HepG2 (cell line): ENCODE results near the gene TUBGCP3. TPM values are rescaled to one million over a fixed set of nuclear protein-coding genes. Genes with fewer than 3 reads are reported as not detected.

Source experiments
- ATAC-seq: fragments of 200-7000 bp; cut with Tn5 transposase; 3 replicates; pipeline ENCODE4 v1.9.1; 2020; ENCODE audit warnings: mild to moderate bottlenecking, moderate library complexity
- BruUV-seq: library from RNA; stranded (reverse); fragments of 400-500 nt; replicated peaks from 2 replicates; lab custom pipeline; 2021; lab: Mats Ljungman, UMichigan
- CTCF ChIA-PET: fragments of 300-600 bp; formaldehyde crosslinking; extraction: SDS; loops from one replicate; lab custom pipeline; 2021; ENCODE audit warnings: low total read pairs, inconsistent platforms, low intra/inter-chr PET ratio; lab: Yijun Ruan, JAX
- POLR2A ChIA-PET: fragments of 350-600 bp; sonication (Branson Sonifier 250); formaldehyde crosslinking; loops from one replicate; lab custom pipeline; 2020; ENCODE audit warnings: antibody characterized with exemption, inconsistent platforms; lab: Yijun Ruan, JAX
- DNase-seq: peaks from one replicate; pipeline ENCODE4 v3.0.0-alpha.2; 2015; ENCODE audit warnings: low spot score
- FAIRE-seq: peaks from 3 replicates; lab custom pipeline; 2011; peaks lifted over from hg19 to GRCh38; lab: Jason Lieb, UNC
- H2AFZ ChIP-seq: one replicate; pipeline ENCODE4 v1.6.1; 2011; ENCODE audit warnings: low read length, inconsistent platforms
- H3K27ac ChIP-seq: fragments of 300-600 bp; 3 replicates; pipeline ENCODE4 v1.8.0; 2011; ENCODE audit warnings: mixed run types, mild to moderate bottlenecking, mixed read lengths, low read length, inconsistent platforms; ENCODE audit not compliant: insufficient read depth; ENCODE audit errors: extremely low read length
- H3K27me3 ChIP-seq, 2 experiments: fragments of 200-600 bp in 1 of 2; 2 replicates in 1 of 2; 3 replicates in 1 of 2; pipeline versions ENCODE4 v1.6.0 to v1.8.0; 2011; ENCODE audit warnings: low read length in 2 of 2, mild to moderate bottlenecking in 2 of 2, moderate library complexity in 2 of 2, inconsistent platforms in 1 of 2; ENCODE audit not compliant: insufficient read depth in 2 of 2, control insufficient read depth in 1 of 2
- H3K36me3 ChIP-seq, 2 experiments: fragments of 200-600 bp in 1 of 2; replicated peaks in 1 of 2; 2 replicates in 1 of 2; 3 replicates in 1 of 2; pipeline versions ENCODE4 v1.5.1 to v1.8.0; 2011; ENCODE audit warnings: low read length in 2 of 2, inconsistent platforms in 1 of 2; ENCODE audit not compliant: insufficient read depth in 2 of 2, control insufficient read depth in 1 of 2
- H3K4me1 ChIP-seq: 2 replicates; pipeline ENCODE4 v1.5.1; 2012; ENCODE audit warnings: low read length, inconsistent platforms; ENCODE audit not compliant: insufficient read depth
- H3K4me2 ChIP-seq: 2 replicates; pipeline ENCODE4 v1.6.0; 2011; ENCODE audit warnings: low read depth, low read length, inconsistent platforms
- H3K4me3 ChIP-seq, 3 experiments: fragments of 200-600 bp in 1 of 3; sonication (generic), shearing (Covaris generic) in 1 of 3; replicated peaks in 1 of 3; 2 replicates each; pipeline ENCODE4 v1.5.1; 2011 to 2016; ENCODE audit warnings: low read length in 3 of 3, inconsistent platforms in 2 of 3, low read depth in 2 of 3, mild to moderate bottlenecking in 2 of 3, control low read depth in 1 of 3, mixed read lengths in 1 of 3; ENCODE audit not compliant: insufficient read depth in 1 of 3
- H3K79me2 ChIP-seq: one replicate; pipeline ENCODE4 v1.6.1; 2011; ENCODE audit warnings: low read length, inconsistent platforms; ENCODE audit not compliant: insufficient read depth
- H3K9ac ChIP-seq: 2 replicates; pipeline ENCODE4 v1.6.0; 2011; ENCODE audit warnings: mild to moderate bottlenecking, low read depth, low read length, inconsistent platforms; ENCODE audit not compliant: insufficient read depth
- H3K9me3 ChIP-seq: 2 replicates; pipeline ENCODE4 v1.5.1; 2012; ENCODE audit warnings: mild to moderate bottlenecking, low read length
- H4K20me1 ChIP-seq: 2 replicates; pipeline ENCODE4 v1.6.0; 2011; ENCODE audit warnings: inconsistent platforms, mild to moderate bottlenecking, low read length, moderate library complexity; ENCODE audit not compliant: insufficient read depth
- ATAD3A ChIP-seq: sonication (generic); formaldehyde crosslinking; IDR thresholded peaks from 2 replicates; pipeline ENCODE4 v1.4.0; 2020; ENCODE audit warnings: missing genetic modification reagents
- BRD4 ChIP-seq: sonication (generic); formaldehyde crosslinking; IDR thresholded peaks from 2 replicates; pipeline ENCODE4 v1.4.0; 2020; ENCODE audit warnings: missing genetic modification reagents
- KDM5A ChIP-seq: fragments of 200-600 bp; sonication (generic); IDR thresholded peaks from 2 replicates; pipeline ENCODE4 v1.7.0; 2018; ENCODE audit warnings: antibody characterized with exemption, mild to moderate bottlenecking, low read length, borderline replicate concordance
- RBAK ChIP-seq: sonication (generic); formaldehyde crosslinking; IDR thresholded peaks from 2 replicates; pipeline ENCODE4 v1.5.1; 2020; ENCODE audit warnings: mild to moderate bottlenecking, missing genetic modification reagents
- SAFB2 ChIP-seq: sonication (generic); formaldehyde crosslinking; IDR thresholded peaks from 2 replicates; pipeline ENCODE4 v1.5.1; 2020; ENCODE audit warnings: missing genetic modification reagents, low read depth, mild to moderate bottlenecking, borderline replicate concordance
- SRY ChIP-seq: sonication (generic); formaldehyde crosslinking; IDR thresholded peaks from 2 replicates; pipeline ENCODE4 v1.8.0; 2022; ENCODE audit warnings: mild to moderate bottlenecking, missing genetic modification reagents
- TFDP2 ChIP-seq: sonication (generic); formaldehyde crosslinking; IDR thresholded peaks from 2 replicates; pipeline ENCODE4 v1.4.0; 2020; ENCODE audit warnings: missing genetic modification reagents
- ZBTB42 ChIP-seq: sonication (generic); formaldehyde crosslinking; IDR thresholded peaks from 2 replicates; pipeline ENCODE4 v1.5.0; 2020; ENCODE audit warnings: mild to moderate bottlenecking, missing genetic modification reagents
- ZNF264 ChIP-seq: sonication (generic); formaldehyde crosslinking; IDR thresholded peaks from 2 replicates; pipeline ENCODE4 v1.4.0; 2020; ENCODE audit warnings: missing genetic modification reagents
- ZNF33A ChIP-seq: sonication (generic); formaldehyde crosslinking; IDR thresholded peaks from 2 replicates; pipeline ENCODE4 v1.5.1; 2020; ENCODE audit warnings: missing genetic modification reagents, mild to moderate bottlenecking, moderate library complexity, borderline replicate concordance
- ZNF605 ChIP-seq: sonication (generic); formaldehyde crosslinking; IDR thresholded peaks from 2 replicates; pipeline ENCODE4 v1.8.0; 2022; ENCODE audit warnings: mild to moderate bottlenecking, missing genetic modification reagents
- ZNF670 ChIP-seq: sonication (generic); formaldehyde crosslinking; IDR thresholded peaks from 2 replicates; pipeline ENCODE4 v1.8.0; 2022; ENCODE audit warnings: mild to moderate bottlenecking, missing genetic modification reagents, borderline replicate concordance
- ZNF878 ChIP-seq: sonication (generic); formaldehyde crosslinking; IDR thresholded peaks from 2 replicates; pipeline ENCODE4 v1.8.1; 2023; ENCODE audit warnings: mild to moderate bottlenecking, missing genetic modification reagents, moderate library complexity
- ZSCAN22 ChIP-seq: sonication (generic); formaldehyde crosslinking; IDR thresholded peaks from 2 replicates; pipeline ENCODE4 v1.4.0; 2020; ENCODE audit warnings: mild to moderate bottlenecking, missing genetic modification reagents
- WGBS: methylation state at CpG from one replicate; pipeline ENCODE4 v1.1.6; 2017; ENCODE audit warnings: low lambda C conversion rate; 5-methylcytosine and 5-hydroxymethylcytosine counted together
- in situ Hi-C: cut with HindIII; loops from 2 replicates; pipeline ENCODE4 v1.10.0; 2017; ENCODE audit warnings: low pct_unique_long_range_greater_than_20kb; ENCODE audit not compliant: extremely low pct_ligation_motif_present
- intact Hi-C: fragments of 100-400 bp; cut with micrococcal nuclease; formaldehyde crosslinking; loops from one replicate; pipeline ENCODE4 v1.10.0; 2022; ENCODE audit not compliant: unreplicated experiment
- polyA plus RNA-seq, 8 experiments: library from polyadenylated mRNA; depleted of rRNA in 3 of 8; stranded (reverse) in 7 of 8; unstranded in 1 of 8; fragments of >200 nt; fragmentation: Illumina TruSeq in 4 of 8; extraction: Trizol in 4 of 8; gene quantifications; 2 replicates each; pipeline versions ENCODE4 v1.2.1 to v1.2.3, GENCODE V29; 2011 to 2016; ENCODE audit warnings: low read depth in 4 of 8, missing spikeins in 1 of 8, mixed read lengths in 1 of 8; ENCODE audit not compliant: insufficient read depth in 1 of 8
- total RNA-seq, 5 experiments: library from RNA; depleted of rRNA; stranded (reverse); fragments of >200 nt; fragmentation: Illumina TruSeq; extraction: Trizol; gene quantifications; 2 replicates each; pipeline ENCODE4 v1.2.3, GENCODE V29; 2016; ENCODE audit warnings: low read depth in 1 of 5
- TF ChIP-seq, protein P1 (sequence below): sonication (generic); formaldehyde crosslinking; IDR thresholded peaks from 2 replicates; pipeline ENCODE4 v1.5.0; 2020; ENCODE audit warnings: mild to moderate bottlenecking, missing genetic modification reagents

The TUBGCP3 gene
- total and polyA plus RNA-seq, 2 of the 13 experiments (the other 11 are each of a cell fraction or from before 2014, with no cell fraction given), result 12.6 to 15.5 TPM

GRCh38 chr13:112446347-112446861, 141.5 kb downstream of the TUBGCP3 start (continued):
- TF ChIP-seq, protein P1, sequence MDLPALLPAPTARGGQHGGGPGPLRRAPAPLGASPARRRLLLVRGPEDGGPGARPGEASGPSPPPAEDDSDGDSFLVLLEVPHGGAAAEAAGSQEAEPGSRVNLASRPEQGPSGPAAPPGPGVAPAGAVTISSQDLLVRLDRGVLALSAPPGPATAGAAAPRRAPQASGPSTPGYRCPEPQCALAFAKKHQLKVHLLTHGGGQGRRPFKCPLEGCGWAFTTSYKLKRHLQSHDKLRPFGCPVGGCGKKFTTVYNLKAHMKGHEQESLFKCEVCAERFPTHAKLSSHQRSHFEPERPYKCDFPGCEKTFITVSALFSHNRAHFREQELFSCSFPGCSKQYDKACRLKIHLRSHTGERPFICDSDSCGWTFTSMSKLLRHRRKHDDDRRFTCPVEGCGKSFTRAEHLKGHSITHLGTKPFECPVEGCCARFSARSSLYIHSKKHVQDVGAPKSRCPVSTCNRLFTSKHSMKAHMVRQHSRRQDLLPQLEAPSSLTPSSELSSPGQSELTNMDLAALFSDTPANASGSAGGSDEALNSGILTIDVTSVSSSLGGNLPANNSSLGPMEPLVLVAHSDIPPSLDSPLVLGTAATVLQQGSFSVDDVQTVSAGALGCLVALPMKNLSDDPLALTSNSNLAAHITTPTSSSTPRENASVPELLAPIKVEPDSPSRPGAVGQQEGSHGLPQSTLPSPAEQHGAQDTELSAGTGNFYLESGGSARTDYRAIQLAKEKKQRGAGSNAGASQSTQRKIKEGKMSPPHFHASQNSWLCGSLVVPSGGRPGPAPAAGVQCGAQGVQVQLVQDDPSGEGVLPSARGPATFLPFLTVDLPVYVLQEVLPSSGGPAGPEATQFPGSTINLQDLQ (CRISPR knock-in tag), result no peak
- TF ChIP-seq SRY (CRISPR knock-in tag) (no peak), KDM5A (no peak)

DNA sequence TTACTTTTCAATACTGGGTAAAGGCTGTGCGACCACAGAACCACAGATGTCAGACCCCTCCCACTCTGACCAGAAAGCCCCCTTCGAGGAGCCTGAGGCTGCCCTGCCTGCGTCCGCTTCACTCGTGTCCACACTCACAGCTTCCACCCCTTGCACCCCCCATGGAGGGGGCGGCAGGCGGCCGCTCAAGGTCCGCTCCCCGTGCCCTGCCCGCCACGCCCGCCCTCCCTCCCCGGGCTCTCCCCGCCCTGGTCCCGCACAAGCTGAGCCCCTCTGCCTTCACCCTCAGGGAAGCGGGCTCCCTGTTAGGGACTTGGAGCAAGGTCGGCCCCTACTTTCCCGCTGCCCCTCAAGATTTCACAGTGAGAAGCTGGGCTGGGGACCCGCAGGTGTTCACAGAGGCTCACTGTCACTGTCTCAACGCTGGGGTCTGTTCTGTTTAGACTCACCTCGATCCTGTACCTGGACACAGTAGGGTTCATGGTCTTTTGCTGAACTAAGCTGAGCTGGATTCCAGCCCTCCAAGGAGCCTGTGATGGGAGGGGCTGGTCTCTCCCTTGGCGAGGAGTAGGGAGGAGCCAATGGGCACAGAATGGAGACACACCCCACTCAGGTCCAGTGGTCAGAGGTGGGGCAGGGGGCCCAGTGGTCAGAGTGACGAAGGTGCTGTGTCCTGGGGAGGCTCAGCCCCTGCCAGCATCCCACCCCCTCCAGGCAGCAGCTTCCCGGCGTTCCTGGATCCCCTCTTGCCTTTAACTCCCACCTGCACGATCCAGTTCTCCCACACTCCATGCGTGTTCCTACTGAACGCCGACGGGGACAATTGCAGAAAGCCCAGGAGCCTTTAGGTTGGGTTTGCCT, 142.3 kb downstream of the TUBGCP3 start:
- FAIRE-seq (no peak), DNase-seq (no peak), ATAC-seq (no peak)
- ChIA-PET CTCF (no interaction called here), POLR2A (no interaction called here)
- no peak overlapping the region for H3K27ac ChIP-seq
- H3K27me3 ChIP-seq, result peaks cover 10 to 85% of the 10 kb centered on the region in 2 experiments
- no peak overlapping the region for H2AFZ ChIP-seq
- H3K4me1 ChIP-seq, result no peaks in the 10 kb centered on the region
- H3K4me2 ChIP-seq, result no peak overlapping the region; the same call in 1 of the 2 replicates
- no peaks in the 10 kb centered on the region for H3K9me3 ChIP-seq
- H3K9ac ChIP-seq, result no peak overlapping the region
- no peaks in the 10 kb centered on the region for H3K79me2 ChIP-seq
- H3K4me3 ChIP-seq, result no peak overlapping the region
- H3K36me3 ChIP-seq, result no peaks in the 10 kb centered on the region
- 12% methylated on average over 9 of the region's 31 CpGs for WGBS
- no peaks in the 10 kb centered on the region for H4K20me1 ChIP-seq
- no TSS peak for BruUV-seq
- intact Hi-C loops, result loop anchor here (2.0 kb wide), 1 partner anchor 161 kb away; no protein-coding TSS in a partner anchor
- in situ Hi-C loops, result loop anchor here (25.0 kb wide), 1 partner anchor 233 kb away; no protein-coding TSS in a partner anchor
- no peak for TF ChIP-seq ZBTB42 (CRISPR knock-in tag)
- TF ChIP-seq ZNF670 (CRISPR knock-in tag), result no peak
- no peak for TF ChIP-seq ZSCAN22 (CRISPR knock-in tag)
- TF ChIP-seq ZNF33A (CRISPR knock-in tag), result no peak
- TF ChIP-seq ATAD3A (CRISPR knock-in tag), result no peak
- no peak for TF ChIP-seq ZNF264 (CRISPR knock-in tag)
- TF ChIP-seq ZNF878 (CRISPR knock-in tag), result no peak
- TF ChIP-seq TFDP2 (CRISPR knock-in tag), result no peak
- TF ChIP-seq SAFB2 (CRISPR knock-in tag), result no peak
- TF ChIP-seq RBAK (CRISPR knock-in tag), result no peak
- no peak for TF ChIP-seq BRD4 (CRISPR knock-in tag)
- TF ChIP-seq ZNF605 (CRISPR knock-in tag), result no peak
